GM12864 (cell line): ENCODE data around the gene RPRD1B.

Experiments
- DNase-seq: peaks from one replicate; pipeline ENCODE4 v3.0.0-alpha.2; 2011; ENCODE audit warnings: low read depth
- H3K4me3 ChIP-seq: 2 replicates; pipeline ENCODE4 v1.5.1; 2011; ENCODE audit warnings: mild to moderate bottlenecking, low read depth, low read length, control low read depth
- CTCF ChIP-seq: IDR thresholded peaks from 2 replicates; pipeline ENCODE4 v1.5.1; 2011; ENCODE audit warnings: low read depth, mild to moderate bottlenecking, moderate library complexity, low read length, control low read depth, inconsistent platforms; ENCODE audit errors: missing control alignments

RPRD1B gene

GRCh38 chr20:38033330-38034107 is at the start of gene RPRD1B, which contains the start of gene TTI1:
Gene RPRD1B (plus strand): TSS chr20:38033746. CDS start chr20:38033948, 202 bp downstream.
Gene TTI1 (minus strand): TSS chr20:38033456. CDS start chr20:38013816, 19,640 bp downstream.
- DNase-seq, result peak; percentile 62
- TF ChIP-seq CTCF, result no peak
- H3K4me3 ChIP-seq, result peak within 1 kb of the TSS; percentile 85

- no peak overlapping the region for H3K4me3 ChIP-seq
- no peak for DNase-seq
- TF ChIP-seq CTCF, result no peak
These were observed 49.3 kb upstream of the RPRD1B start for GRCh38 chr20:37984018-37984785.

GRCh38 chr20:37986044-37986858 is 47.3 kb upstream of the RPRD1B start:
- H3K4me3 ChIP-seq, result no peak overlapping the region
- TF ChIP-seq CTCF, result no peak
- DNase-seq, result no peak

GRCh38 chr20:37986873-37987601 is 46.5 kb upstream of the RPRD1B start:
- no peak overlapping the region for H3K4me3 ChIP-seq
- DNase-seq, result no peak
- no peak for TF ChIP-seq CTCF

- H3K4me3 ChIP-seq, result no peak overlapping the region
- no peak for TF ChIP-seq CTCF
- no peak for DNase-seq
These were observed 45.8 kb upstream of the RPRD1B start for GRCh38 chr20:37987602-37988290.
